ENCODE data around the gene LIX1. TPM values are rescaled to one million over a fixed set of nuclear protein-coding genes. Genes with fewer than 3 reads are reported as not detected.

The LIX1 gene
- total RNA-seq, 1 donor from 2014 or later, result not detected

DNA sequence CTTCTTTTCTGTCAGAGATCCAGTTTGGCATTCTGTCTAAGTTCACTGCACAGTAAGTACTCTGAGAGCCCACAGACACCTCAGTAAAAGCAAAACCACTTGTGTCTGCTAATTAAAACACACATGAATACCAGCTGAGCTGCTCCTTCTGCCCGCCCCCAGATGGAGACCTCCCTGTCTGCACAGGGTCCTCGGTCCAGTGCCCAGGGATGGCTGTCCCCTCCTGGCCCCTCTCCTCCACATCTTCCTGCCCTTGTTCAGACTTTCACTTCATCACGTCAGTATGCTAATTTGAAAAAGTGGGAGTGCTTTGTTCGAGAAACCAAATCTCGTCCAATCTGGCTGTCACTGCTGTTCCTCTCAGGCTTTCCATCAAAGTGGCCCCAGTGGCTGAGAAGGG lies 43.5 kb downstream of the LIX1 start:
- DNase-seq (ENCODE audit: low read depth), result no peak
- Histone ChIP-seq H3K36me3 (ENCODE audit: control insufficient read depth, insufficient read depth, low read length) (no peaks in the 10 kb centered on the region), H3K4me3 (ENCODE audit: low read depth, low read length) (no peak overlapping the region), H3K27me3 (ENCODE audit: control insufficient read depth, insufficient read depth, low read length) (no peaks in the 10 kb centered on the region)
- TF ChIP-seq, protein P1, sequence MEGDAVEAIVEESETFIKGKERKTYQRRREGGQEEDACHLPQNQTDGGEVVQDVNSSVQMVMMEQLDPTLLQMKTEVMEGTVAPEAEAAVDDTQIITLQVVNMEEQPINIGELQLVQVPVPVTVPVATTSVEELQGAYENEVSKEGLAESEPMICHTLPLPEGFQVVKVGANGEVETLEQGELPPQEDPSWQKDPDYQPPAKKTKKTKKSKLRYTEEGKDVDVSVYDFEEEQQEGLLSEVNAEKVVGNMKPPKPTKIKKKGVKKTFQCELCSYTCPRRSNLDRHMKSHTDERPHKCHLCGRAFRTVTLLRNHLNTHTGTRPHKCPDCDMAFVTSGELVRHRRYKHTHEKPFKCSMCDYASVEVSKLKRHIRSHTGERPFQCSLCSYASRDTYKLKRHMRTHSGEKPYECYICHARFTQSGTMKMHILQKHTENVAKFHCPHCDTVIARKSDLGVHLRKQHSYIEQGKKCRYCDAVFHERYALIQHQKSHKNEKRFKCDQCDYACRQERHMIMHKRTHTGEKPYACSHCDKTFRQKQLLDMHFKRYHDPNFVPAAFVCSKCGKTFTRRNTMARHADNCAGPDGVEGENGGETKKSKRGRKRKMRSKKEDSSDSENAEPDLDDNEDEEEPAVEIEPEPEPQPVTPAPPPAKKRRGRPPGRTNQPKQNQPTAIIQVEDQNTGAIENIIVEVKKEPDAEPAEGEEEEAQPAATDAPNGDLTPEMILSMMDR (IDR thresholded peaks at IDR 0.05; ENCODE audit: insufficient read depth, low read length, poor library complexity, severe bottlenecking), result no peak

DNA sequence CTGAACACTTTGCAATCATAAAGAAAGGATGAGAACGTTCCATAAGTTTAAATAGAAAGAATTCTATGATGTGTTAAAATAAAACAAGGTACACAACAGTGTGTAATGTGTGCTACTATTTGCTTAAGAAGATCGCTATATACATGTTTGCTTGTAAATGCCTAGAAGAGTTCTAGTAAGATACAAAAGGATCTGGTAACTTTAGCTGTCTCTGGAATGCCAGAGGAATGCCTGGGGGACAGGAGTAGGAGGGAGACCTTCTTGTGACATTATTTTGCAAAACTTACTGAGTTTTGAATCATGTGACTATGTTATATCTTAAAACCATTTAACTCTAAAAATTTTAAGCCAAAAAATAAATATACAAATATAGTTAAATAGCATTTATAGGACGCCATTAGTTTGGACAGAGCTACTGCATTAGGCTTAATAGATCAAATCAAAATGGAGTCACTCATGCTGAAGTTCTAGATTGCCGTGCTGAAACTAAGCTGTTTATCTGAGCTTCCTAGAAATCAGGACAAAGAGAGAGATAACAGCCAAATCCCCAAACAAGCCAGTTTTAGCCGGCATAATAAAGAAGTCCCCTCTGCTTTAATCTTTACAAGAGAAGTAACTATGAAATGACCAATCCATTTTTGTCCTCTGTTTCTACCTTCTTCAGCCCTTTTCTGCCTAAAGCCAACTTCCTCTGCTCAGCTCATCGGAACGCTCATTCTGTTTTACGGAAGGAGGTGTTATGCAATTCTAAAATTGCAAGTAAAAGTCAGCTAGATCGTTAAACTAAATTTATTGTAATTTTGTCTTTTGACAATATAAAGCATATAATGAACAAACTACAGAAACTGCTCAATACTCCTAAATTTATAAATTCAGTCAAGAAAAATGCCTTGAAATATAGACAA lies 44.8 kb downstream of the LIX1 start:
- no peaks in the 10 kb centered on the region for H3K36me3 ChIP-seq (ENCODE audit: control insufficient read depth, insufficient read depth, low read length)

DNA sequence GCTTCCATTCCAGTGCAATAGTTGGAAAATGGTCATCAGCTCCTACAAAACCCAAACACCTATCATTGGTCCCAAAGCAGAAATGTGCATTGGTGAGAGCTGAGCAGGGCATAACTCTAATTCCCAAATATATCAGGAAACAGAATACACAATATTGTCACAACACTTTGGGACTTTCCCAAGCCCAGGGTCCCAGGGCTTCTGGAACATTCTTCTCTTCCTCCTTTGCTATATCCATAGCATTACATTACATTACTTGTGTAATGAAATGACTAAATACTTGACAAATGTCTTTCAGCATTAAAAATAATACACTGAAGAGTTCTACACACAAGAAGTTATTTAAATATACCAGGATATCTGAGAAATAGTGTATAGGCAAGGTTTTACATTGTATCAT lies 45.6 kb downstream of the LIX1 start:
- no peaks in the 10 kb centered on the region for H3K36me3 ChIP-seq (ENCODE audit: control insufficient read depth, insufficient read depth, low read length)
- no peak for DNase-seq (ENCODE audit: low read depth)
- H3K4me3 ChIP-seq (ENCODE audit: low read depth, low read length), result no peak overlapping the region
- no peaks in the 10 kb centered on the region for H3K27me3 ChIP-seq (ENCODE audit: control insufficient read depth, insufficient read depth, low read length)
- TF ChIP-seq, protein P1 (IDR thresholded peaks at IDR 0.05; ENCODE audit: insufficient read depth, low read length, poor library complexity, severe bottlenecking), result no peak

More for the DNA sequence above, 44.8 kb downstream of the LIX1 start:
- H3K4me3 ChIP-seq (ENCODE audit: low read depth, low read length), result no peak overlapping the region
- TF ChIP-seq, protein P1 (IDR thresholded peaks at IDR 0.05; ENCODE audit: insufficient read depth, low read length, poor library complexity, severe bottlenecking), result no peak
- H3K27me3 ChIP-seq (ENCODE audit: control insufficient read depth, insufficient read depth, low read length), result no peaks in the 10 kb centered on the region
- no peak for DNase-seq (ENCODE audit: low read depth)

DNA sequence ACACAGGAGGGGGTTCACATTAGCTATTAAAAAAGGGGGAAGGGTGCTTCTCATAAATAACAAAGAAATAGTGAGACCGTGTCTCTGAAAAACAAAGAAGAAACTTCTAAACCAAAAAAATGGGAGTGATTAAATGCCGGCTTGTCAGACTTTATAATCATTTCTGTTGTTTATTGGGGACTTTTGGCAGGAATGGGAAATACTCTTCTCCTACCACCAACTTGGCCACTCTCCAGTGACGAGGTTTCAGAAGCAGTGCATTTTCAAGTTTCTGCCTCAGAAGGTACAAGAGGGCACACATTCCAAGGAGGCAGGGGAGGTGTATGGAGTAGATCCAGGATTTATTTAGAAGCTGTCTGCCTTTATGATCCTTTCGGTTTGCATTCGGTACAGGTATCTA lies 46.2 kb downstream of the LIX1 start:
- Histone ChIP-seq H3K36me3 (ENCODE audit: control insufficient read depth, insufficient read depth, low read length) (no peaks in the 10 kb centered on the region), H3K27me3 (ENCODE audit: control insufficient read depth, insufficient read depth, low read length) (no peaks in the 10 kb centered on the region), H3K4me3 (ENCODE audit: low read depth, low read length) (no peak overlapping the region)
- no peak for DNase-seq (ENCODE audit: low read depth)
- TF ChIP-seq, protein P1 (IDR thresholded peaks at IDR 0.05; ENCODE audit: insufficient read depth, low read length, poor library complexity, severe bottlenecking), result no peak

DNA sequence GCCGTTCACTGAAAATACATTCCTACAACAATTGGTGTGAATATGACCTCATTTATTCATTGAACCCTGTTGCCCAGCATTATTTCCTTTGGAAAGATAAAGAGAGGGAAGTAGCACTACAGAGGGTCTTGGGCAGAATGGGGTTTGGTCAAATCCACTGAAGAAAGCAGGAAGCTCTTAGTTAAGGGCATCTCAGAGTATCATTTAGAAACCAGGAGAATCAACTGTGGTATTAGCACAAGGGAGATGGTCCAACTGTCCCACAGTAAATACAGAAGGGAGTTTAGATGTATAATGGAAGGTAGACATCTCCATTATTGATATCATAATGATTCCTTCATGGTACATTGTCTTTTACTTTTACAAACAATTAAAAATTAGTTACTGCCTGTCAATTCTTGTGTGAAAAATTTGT lies 47.1 kb downstream of the LIX1 start:
- H3K36me3 ChIP-seq (ENCODE audit: control insufficient read depth, insufficient read depth, low read length), result no peaks in the 10 kb centered on the region
- no peaks in the 10 kb centered on the region for H3K27me3 ChIP-seq (ENCODE audit: control insufficient read depth, insufficient read depth, low read length)
- DNase-seq (ENCODE audit: low read depth), result no peak
- no peak overlapping the region for H3K4me3 ChIP-seq (ENCODE audit: low read depth, low read length)
- TF ChIP-seq, protein P1 (IDR thresholded peaks at IDR 0.05; ENCODE audit: insufficient read depth, low read length, poor library complexity, severe bottlenecking), result no peak
